Measurements from ENCODE around the gene CST3.
"Not testable (repeated sequence)": the region's sequence is repeated elsewhere in the genome, so short reads cannot be mapped to it uniquely, and the experiment has no call there.

CST3 gene, protein sequence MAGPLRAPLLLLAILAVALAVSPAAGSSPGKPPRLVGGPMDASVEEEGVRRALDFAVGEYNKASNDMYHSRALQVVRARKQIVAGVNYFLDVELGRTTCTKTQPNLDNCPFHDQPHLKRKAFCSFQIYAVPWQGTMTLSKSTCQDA

DNA sequence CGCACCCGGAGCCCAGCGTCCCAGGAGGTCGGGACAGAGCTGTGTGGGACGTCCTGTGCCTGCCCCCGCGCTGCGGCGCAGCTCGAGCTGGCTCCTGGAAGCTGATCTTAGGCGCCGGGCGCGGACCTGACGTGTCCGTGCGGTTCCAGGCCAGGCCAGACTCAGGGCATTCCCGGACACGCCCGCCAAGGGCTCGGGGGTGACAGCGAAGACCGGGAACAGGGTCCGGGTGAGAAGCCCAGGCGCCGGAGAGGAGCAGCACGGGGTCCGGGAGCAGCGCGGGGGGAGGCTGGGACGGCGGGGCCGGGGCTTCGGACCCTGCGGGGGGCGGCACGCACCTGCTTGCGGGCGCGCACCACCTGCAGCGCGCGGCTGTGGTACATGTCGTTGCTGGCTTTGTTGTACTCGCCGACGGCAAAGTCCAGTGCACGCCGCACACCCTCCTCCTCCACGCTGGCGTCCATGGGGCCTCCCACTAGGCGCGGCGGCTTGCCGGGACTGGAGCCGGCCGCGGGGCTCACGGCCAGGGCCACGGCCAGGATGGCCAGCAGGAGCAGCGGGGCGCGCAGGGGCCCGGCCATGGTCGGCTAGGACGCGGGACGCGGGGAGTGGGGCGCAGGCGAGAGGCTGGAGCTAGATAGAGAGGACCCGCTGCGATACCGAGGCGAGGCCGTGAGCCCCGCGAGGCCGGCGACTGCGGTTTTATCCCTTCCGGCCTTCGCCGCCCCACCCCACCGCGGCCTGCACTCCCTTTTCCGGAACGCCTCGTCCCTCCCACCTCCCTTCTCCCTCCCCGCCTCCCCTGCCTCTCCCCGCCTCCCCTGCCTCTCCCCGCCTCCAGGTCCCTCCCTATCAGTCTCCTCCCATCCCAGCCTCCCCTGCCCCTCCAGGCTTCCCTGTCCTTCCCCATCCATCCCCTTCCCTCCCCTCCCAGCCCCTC, at the start of gene CST3:
Gene CST3, minus strand, starts transcription at position 674 of the 940 bp plus-strand sequence. Its CDS starts 93 bp downstream, at position 581.
- DNase-seq (ENCODE audit: low read depth): peak; percentile 38
- TF ChIP-seq, protein P1, sequence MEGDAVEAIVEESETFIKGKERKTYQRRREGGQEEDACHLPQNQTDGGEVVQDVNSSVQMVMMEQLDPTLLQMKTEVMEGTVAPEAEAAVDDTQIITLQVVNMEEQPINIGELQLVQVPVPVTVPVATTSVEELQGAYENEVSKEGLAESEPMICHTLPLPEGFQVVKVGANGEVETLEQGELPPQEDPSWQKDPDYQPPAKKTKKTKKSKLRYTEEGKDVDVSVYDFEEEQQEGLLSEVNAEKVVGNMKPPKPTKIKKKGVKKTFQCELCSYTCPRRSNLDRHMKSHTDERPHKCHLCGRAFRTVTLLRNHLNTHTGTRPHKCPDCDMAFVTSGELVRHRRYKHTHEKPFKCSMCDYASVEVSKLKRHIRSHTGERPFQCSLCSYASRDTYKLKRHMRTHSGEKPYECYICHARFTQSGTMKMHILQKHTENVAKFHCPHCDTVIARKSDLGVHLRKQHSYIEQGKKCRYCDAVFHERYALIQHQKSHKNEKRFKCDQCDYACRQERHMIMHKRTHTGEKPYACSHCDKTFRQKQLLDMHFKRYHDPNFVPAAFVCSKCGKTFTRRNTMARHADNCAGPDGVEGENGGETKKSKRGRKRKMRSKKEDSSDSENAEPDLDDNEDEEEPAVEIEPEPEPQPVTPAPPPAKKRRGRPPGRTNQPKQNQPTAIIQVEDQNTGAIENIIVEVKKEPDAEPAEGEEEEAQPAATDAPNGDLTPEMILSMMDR (IDR thresholded peaks at IDR 0.05; ENCODE audit: control insufficient read depth, insufficient read depth, low read depth, low read length, missing control alignments): no peak
- peak within 1 kb of the TSS; percentile 49 for H3K4me3 ChIP-seq (ENCODE audit: control insufficient read depth, low read depth, low read length)

DNA sequence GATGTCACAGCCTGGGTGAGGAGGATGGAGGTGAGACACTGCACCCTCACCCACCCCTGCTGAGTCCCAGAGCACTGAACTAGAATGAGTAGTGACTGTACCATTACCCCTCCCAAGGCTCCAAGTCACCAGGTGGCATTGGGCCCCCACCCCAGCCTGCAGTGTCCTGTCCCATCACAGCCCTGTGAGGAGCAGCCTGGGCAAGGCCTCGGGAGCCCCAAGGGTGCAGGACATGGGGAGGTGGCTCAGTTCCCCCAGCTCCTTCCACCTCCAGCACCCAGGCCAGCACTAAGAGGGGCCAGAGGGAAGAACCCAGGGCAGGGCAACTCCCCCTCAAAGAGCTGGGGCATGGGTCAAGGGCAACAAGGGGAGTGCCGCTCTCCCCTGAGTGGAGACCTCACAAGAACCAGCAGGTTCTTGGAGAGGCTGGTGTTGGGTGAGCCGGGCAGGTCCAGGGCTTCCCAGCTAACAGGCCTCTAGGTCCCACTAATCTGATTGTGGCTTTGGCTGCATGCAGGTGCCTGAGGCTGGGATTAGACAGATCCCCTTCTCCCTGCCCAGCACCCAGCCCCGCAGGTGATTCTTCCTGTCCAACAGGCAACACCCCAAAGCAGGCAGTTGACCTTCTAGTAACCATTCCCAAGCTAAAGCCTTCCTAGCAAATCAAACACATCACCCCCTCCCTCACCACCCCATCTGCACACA, 48.4 kb upstream of the CST3 start:
- no peak for DNase-seq (ENCODE audit: low read depth)
- no peak overlapping the region for H3K4me3 ChIP-seq (ENCODE audit: control insufficient read depth, low read depth, low read length)
- TF ChIP-seq, protein P1 (IDR thresholded peaks at IDR 0.05; ENCODE audit: control insufficient read depth, insufficient read depth, low read depth, low read length, missing control alignments): no peak

DNA sequence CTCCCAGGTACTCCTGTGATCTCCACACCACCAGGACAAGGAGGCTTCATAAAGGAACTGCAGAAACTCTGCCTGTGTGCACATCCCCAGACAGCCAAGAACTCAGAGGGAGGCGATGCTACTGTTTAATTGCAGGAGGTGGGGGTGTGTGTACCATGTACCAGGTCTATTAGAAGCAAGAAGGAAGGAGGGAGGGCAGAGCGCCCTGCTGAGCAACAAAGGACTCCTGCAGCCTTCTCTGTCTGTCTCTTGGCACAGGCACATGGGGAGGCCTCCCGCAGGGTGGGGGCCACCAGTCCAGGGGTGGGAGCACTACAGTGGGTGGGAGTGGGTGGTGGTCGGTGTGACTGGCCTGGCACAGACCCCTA, 47.8 kb upstream of the CST3 start:
- DNase-seq (ENCODE audit: low read depth); H3K4me3 ChIP-seq (ENCODE audit: control insufficient read depth, low read depth, low read length): not testable (repeated sequence)

DNA sequence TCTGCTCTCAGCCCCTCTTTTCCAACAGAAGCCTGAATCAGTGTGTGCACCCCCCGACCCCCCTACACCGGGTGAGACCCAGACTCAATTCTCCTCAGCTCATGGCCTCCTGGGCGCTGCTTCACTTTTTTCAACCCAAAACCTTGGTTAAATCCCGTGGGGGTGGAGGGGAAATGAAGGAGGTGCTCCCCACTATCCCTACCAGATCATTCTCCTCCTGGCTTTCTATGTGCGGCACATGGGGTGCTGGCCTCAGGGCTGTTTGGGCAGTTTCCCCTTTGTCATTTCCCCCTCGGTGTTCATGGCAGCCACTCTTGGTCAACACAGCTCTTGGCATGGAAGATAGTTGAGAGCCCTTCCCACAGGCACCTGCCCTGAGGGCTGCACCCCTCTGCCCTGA, 46.5 kb upstream of the CST3 start:
- H3K4me3 ChIP-seq (ENCODE audit: control insufficient read depth, low read depth, low read length): no peak overlapping the region
- TF ChIP-seq, protein P1 (IDR thresholded peaks at IDR 0.05; ENCODE audit: control insufficient read depth, insufficient read depth, low read depth, low read length, missing control alignments): no peak
- DNase-seq (ENCODE audit: low read depth): no peak

DNA sequence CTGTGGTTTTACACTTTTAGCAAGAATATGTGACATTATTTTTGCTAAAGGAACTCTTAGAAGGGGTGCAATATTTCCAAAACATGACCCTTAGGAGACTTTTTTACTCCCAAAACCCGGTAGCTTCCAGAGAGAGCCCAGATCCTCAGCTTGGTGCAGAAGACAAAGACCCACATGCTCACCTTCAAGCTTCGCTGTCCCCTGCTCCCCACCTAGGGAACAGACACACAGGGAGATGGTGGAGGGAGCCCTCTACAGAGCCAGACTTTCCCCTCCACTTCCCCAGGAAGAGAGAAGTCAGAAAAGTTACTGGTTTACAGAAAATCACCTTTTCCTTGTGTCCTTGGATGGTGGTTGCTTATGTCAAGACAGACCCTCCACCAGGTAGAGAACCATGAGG, 46.1 kb upstream of the CST3 start:
- no peak for DNase-seq (ENCODE audit: low read depth)
- TF ChIP-seq, protein P1 (IDR thresholded peaks at IDR 0.05; ENCODE audit: control insufficient read depth, insufficient read depth, low read depth, low read length, missing control alignments): no peak
- no peak overlapping the region for H3K4me3 ChIP-seq (ENCODE audit: control insufficient read depth, low read depth, low read length)

DNA sequence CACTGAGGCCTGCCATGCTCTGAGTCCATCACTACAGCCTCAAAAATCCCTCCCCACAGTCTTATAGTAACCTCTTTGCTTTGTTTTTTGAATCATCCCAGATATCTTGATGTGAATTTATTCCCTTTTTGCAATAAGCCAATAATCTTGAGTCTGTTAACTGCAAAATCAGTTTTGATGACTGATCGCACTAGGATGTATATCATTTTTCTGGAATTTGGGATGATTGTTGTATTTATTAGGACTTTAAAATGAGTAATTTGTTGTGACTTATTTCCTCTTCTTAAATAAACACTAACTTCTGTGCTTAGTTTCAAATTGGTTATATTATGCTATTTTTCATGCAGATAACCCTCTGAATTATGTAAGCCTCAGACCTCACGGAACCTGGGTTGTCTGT, 45.5 kb upstream of the CST3 start:
- TF ChIP-seq, protein P1 (IDR thresholded peaks at IDR 0.05; ENCODE audit: control insufficient read depth, insufficient read depth, low read depth, low read length, missing control alignments): no peak
- H3K4me3 ChIP-seq (ENCODE audit: control insufficient read depth, low read depth, low read length): no peak overlapping the region
- DNase-seq (ENCODE audit: low read depth): no peak

DNA sequence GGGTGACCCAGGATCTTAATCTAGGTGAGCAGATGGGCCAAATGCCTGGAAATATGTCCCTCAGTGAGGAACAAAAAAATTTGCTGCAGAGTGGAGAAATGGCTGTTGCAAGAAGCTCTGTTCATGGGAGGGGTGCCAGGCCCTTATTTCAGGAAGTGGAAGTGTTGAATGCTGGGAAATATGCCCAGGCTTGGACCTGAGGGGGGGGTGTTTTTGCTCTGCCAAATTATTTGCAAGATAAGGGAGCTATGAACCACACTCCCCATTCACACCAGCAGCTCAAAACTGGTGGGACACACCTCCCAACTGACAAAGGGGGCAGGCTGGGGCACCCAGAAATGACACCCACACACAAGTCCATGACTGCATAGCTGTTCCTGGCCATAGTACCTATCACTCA, 42.4 kb upstream of the CST3 start:
- TF ChIP-seq, protein P1 (IDR thresholded peaks at IDR 0.05; ENCODE audit: control insufficient read depth, insufficient read depth, low read depth, low read length, missing control alignments): no peak
- H3K4me3 ChIP-seq (ENCODE audit: control insufficient read depth, low read depth, low read length): no peak overlapping the region
- DNase-seq (ENCODE audit: low read depth): no peak
